HUES64 (cell line): ENCODE results near the gene IGSF23.
"Not testable (repeated sequence)": the region's sequence is repeated elsewhere in the genome, so short reads cannot be mapped to it uniquely, and the experiment has no call there.

Source experiments
- H3K27ac ChIP-seq: 2 replicates; pipeline ENCODE4 v1.7.0; 2013; ENCODE audit warnings: low read depth, low read length, inconsistent platforms
- H3K27me3 ChIP-seq: 2 replicates; pipeline ENCODE4 v1.6.1; 2013; ENCODE audit warnings: mild to moderate bottlenecking, low read length; ENCODE audit not compliant: insufficient read depth
- H3K36me3 ChIP-seq: 2 replicates; pipeline ENCODE4 v1.6.1; 2013; ENCODE audit warnings: mild to moderate bottlenecking, low read length; ENCODE audit not compliant: insufficient read depth
- H3K4me1 ChIP-seq: 2 replicates; pipeline ENCODE4 v1.6.1; 2013; ENCODE audit warnings: mild to moderate bottlenecking, low read length, moderate library complexity; ENCODE audit not compliant: insufficient read depth
- H3K4me3 ChIP-seq: 2 replicates; pipeline ENCODE4 v1.5.1; 2013; ENCODE audit warnings: mild to moderate bottlenecking, low read length, moderate library complexity
- H3K9ac ChIP-seq: 2 replicates; pipeline ENCODE4 v1.6.1; 2013; ENCODE audit warnings: mild to moderate bottlenecking, low read depth, low read length
- H3K9me3 ChIP-seq: 2 replicates; pipeline ENCODE4 v1.6.1; 2013; ENCODE audit warnings: low read depth, low read length; ENCODE audit not compliant: insufficient read depth
- WGBS: fragments of 150-250, 120-280 bp; methylation state at CpG from one replicate; pipeline ENCODE4 v1.1.7; 2013; ENCODE audit warnings: missing lambda C conversion rate; 5-methylcytosine and 5-hydroxymethylcytosine counted together

Gene IGSF23

DNA sequence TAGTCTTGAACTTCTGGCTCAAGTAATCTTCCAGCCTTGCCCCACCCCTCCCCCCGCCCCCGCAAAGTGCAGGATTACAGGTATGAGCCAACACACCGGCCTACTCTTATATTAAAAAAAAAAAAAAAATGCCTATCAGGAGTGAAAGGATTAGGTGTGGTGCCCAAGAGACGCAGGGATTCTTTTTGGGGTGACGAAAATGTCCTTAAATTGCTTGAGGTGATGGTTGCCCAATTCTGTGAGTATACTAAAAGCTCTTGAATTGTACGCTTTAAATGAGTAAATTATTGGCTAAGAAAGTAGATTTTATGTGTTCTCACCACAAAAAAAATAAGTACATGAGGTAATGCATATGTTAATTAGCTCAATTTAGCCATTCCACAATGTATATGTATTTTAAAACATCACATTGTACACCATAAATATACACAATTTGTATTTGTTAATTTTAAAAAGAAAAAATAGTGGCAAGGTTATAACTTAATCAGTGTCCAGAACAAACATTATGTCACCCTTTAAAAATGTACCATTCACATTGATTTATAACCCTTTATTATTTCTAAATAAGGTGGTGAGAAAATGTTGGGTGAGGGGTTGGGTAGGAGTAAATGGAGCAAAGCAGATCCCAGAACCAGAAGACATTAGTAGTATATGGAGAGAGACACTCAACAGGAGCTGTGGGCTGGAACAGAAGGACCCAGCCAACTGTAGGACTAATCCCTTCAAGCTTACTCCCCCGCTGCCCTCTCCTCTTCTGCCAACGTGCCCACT, 3.9 kb downstream of the IGSF23 start:
- 76% methylated on average over 5 of the region's 8 CpGs for WGBS
- no peaks in the 10 kb centered on the region for H3K36me3 ChIP-seq
- H3K27me3 ChIP-seq: no peaks in the 10 kb centered on the region
- 0 out of 2 replicates have a peak, but pooled peaks cover 2% of the 10 kb centered on the region for H3K4me1 ChIP-seq
- no peak overlapping the region for H3K9ac ChIP-seq
- H3K9me3 ChIP-seq: no peaks in the 10 kb centered on the region
- no peak overlapping the region for H3K27ac ChIP-seq
- H3K4me3 ChIP-seq: no peak overlapping the region

DNA sequence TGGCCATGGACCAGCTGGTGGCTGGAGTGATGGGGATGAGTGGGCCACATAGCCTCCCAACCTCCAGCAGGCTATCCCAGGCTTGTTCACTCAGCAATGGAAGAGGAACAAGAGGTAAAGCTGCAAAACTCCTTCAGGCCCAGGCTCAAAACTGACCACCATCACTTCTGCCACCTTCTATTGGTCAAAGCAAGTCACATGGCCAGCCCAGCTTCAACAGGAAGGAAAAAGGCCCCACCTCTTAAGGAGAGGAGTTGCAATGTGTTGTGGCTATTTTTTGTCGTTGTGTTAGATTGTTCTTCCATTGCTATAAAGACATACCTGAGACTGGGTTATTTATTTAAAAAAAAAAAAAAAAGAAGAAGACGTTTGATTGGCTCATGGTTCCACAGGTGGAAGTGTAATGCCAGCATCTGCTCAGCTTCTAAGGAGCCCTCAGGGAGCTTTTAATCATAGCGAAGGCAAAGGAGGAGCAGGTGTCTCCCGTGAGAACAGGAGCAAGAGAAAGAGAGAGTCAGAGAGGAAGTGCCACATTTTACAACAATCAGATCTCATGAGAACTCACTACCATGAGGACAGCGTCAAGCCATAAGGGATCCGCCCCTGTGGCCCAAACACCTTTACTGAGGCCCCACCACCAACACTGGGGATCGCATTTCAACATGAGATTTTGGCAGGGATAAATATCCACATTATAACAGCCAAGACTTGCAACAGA, 5.4 kb downstream of the IGSF23 start:
- Histone ChIP-seq H3K27ac (no peak overlapping the region), H3K36me3 (no peaks in the 10 kb centered on the region), H3K9me3 (no peaks in the 10 kb centered on the region), H3K4me1 (0 out of 2 replicates have a peak, but pooled peaks cover 2% of the 10 kb centered on the region), H3K9ac (no peak overlapping the region), H3K27me3 (no peaks in the 10 kb centered on the region), H3K4me3 (no peak overlapping the region)
- 93% methylated on average over 7 of the region's 7 CpGs for WGBS

DNA sequence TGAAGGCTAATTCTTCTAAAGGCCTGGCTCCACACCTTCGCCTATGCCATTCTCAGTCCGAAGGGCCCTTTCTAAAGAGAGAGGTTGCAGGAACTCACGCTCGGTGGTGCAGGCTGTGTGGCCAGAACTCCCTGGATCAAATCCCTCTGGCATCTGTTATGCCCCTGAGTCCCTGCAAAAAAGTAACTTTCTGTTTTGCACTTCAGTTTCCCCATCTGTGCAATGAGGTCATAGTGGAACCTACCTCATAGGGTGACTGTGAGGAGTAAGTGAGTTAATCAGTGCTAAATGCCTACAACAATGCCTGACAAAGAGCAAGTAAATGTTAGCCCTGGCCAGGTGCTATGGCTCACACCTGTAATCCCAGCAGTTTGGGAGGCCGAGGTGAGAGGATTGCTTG, 7.3 kb downstream of the IGSF23 start:
- Histone ChIP-seq H3K27ac (no peak overlapping the region), H3K4me3 (no peak overlapping the region), H3K4me1 (0 out of 2 replicates have a peak, but pooled peaks cover 2% of the 10 kb centered on the region), H3K36me3 (no peaks in the 10 kb centered on the region), H3K9ac (no peak overlapping the region), H3K9me3 (no peaks in the 10 kb centered on the region), H3K27me3 (no peaks in the 10 kb centered on the region)
- 92% methylated on average over 5 of the region's 5 CpGs for WGBS

DNA sequence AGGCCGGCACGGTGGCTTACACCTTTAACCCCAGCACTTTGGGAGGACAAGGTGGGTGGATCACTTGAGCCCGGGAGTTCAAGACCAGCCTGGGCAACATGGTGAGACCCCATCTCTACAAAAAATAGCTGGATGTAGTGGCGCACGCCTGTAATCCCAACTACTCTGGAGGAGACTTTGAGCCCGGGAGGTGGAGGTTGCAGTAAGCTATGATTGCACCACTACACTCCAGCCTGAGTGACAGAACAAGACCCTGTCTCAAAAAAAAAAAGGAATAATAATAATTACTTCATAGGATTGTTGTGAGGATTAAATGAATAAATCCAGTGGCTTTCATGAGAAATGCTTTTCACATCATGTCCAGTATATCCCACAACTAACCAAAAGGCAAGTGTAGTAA, 8.0 kb downstream of the IGSF23 start:
- H3K27me3 ChIP-seq: no peaks in the 10 kb centered on the region
- H3K4me3 ChIP-seq: no peak overlapping the region
- no peaks in the 10 kb centered on the region for H3K4me1 ChIP-seq
- 87% methylated on average over 6 of the region's 6 CpGs for WGBS
- H3K36me3 ChIP-seq: no peaks in the 10 kb centered on the region
- no peaks in the 10 kb centered on the region for H3K9me3 ChIP-seq
- no peak overlapping the region for H3K9ac ChIP-seq
- no peak overlapping the region for H3K27ac ChIP-seq

DNA sequence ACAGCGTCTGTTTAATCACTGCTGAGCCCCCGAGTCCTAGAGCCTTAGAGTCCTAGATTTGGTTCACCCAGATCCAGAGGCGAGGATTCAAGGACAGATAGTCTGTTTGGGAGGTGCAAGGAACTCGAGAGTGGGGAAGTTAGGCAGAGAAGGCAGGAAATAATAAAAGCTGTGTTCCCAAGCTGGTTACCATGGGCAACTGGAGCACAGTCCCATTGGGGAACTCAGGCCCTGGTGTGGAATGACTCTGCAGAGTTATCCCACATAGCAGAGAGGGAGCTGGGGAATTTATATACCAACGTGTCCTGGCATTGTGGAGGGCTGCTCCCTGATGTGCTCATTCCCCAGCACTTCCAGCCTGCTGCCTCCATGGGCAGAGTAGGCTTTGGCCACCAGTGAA, 9.7 kb downstream of the IGSF23 start:
- Histone ChIP-seq H3K4me1 (no peaks in the 10 kb centered on the region), H3K36me3 (no peaks in the 10 kb centered on the region), H3K9ac (no peak overlapping the region), H3K27me3 (no peaks in the 10 kb centered on the region), H3K4me3 (no peak overlapping the region), H3K27ac (no peak overlapping the region), H3K9me3 (no peaks in the 10 kb centered on the region)
- 85% methylated on average over 5 of the region's 5 CpGs for WGBS

DNA sequence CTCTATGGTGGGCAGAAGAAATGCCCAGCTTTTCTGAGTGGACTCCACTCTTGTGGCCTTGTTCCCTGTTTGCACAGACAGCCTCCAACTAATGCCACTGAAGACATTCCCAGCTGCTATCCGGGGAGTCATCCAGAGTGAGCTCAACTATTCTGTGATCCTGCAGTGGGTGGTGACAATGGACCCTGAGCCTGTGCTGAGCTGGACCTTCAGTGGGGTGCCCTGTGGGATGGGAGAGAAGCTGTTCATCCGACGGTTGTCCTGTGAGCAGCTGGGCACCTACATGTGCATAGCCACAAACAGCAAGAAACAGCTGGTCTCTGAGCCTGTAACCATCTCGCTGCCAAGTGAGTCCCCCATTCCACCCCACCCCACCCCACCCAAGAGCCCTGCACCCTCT, 10.3 kb downstream of the IGSF23 start:
- H3K9me3 ChIP-seq: no peaks in the 10 kb centered on the region
- no peak overlapping the region for H3K4me3 ChIP-seq
- H3K36me3 ChIP-seq: no peaks in the 10 kb centered on the region
- no peak overlapping the region for H3K9ac ChIP-seq
- no peak overlapping the region for H3K27ac ChIP-seq
- no peaks in the 10 kb centered on the region for H3K27me3 ChIP-seq
- 90% methylated on average over 4 of the region's 4 CpGs for WGBS
- no peaks in the 10 kb centered on the region for H3K4me1 ChIP-seq

DNA sequence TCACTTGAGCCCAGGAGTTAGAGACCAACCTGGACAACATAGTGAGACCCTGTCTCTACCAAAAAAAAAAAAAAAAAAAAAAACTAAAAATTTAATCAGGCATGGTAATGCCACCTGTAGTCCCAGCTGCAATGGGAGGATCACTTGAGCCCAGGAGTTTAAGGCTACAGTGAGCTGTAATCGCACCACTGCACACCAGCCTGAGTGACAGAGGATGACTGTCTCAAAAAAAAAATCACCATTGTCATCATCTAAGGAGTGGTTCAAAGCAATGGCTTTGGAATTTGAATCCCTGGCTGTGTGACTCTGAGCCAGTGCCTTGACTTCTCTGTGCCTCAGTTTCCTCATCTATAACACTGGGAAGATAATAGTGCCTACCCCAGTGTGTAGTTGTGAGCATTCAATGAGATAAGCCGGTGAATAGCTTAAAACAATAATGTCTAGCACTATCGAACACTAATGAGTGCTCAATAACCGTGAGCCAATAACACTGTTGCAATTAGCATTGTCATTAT, 11.5 kb downstream of the IGSF23 start:
- Histone ChIP-seq H3K4me1 (no peaks in the 10 kb centered on the region), H3K4me3 (no peak overlapping the region), H3K27ac (no peak overlapping the region), H3K9me3 (no peaks in the 10 kb centered on the region), H3K36me3 (no peaks in the 10 kb centered on the region), H3K9ac (no peak overlapping the region), H3K27me3 (no peaks in the 10 kb centered on the region)
- WGBS: 89% methylated on average over 4 of the region's 4 CpGs

DNA sequence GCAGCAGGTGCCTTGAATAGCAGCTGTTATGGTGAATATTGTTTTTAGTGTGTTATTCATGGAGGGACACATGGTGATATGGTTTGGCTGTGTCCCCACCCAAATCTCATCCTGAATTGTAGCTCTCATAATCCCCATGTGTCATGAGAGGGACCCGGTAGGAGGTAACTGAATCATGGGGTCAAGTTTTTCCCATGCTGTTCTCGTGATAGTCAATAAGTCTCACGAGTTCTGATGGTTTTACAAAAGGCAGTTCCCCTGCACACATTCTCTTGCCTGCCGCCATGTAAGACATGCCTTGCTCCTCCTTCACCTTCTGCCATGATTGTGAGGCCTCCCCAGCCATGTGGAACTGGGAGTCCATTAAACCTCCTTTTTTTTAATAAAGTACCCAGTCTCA, 12.3 kb downstream of the IGSF23 start:
- not testable (repeated sequence) for H3K36me3 ChIP-seq, H3K4me3 ChIP-seq, H3K9ac ChIP-seq, H3K27ac ChIP-seq, H3K4me1 ChIP-seq, H3K9me3 ChIP-seq, H3K27me3 ChIP-seq
- 94% methylated on average over 4 of the region's 4 CpGs for WGBS

DNA sequence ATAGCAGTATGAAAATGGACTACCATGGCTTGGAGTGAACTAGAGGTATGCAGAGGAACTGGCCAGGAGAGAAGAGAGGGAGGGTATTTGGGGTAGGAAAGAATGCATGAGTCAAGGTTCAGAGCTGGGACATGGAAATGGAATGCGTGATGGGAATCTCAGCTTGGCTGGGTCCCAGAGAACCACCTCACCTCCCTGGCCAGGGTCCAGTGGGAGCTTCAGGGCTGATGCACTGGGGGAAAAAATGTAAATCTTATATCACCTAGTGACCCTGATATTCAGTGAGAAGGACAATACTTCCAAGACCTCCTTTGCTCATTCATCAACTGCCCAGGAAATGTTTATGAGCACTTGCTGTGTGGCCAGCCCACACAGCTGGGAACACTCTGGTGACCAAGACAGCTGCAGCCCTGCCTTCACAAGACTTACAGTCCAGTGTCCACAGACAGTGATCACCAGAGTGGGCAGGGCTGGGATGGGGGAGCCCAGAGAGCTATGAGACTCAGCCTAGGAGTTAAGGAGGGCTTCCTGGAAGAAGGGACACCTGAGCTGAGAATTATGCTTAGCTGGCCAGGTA, 12.8 kb downstream of the IGSF23 start:
- Histone ChIP-seq H3K27ac (no peak overlapping the region), H3K27me3 (no peaks in the 10 kb centered on the region), H3K4me3 (no peak overlapping the region), H3K9me3 (no peaks in the 10 kb centered on the region), H3K36me3 (no peaks in the 10 kb centered on the region), H3K4me1 (no peaks in the 10 kb centered on the region), H3K9ac (no peak overlapping the region)
- 79% methylated on average over 1 of the region's 1 CpG for whole genome bisulfite sequencing

DNA sequence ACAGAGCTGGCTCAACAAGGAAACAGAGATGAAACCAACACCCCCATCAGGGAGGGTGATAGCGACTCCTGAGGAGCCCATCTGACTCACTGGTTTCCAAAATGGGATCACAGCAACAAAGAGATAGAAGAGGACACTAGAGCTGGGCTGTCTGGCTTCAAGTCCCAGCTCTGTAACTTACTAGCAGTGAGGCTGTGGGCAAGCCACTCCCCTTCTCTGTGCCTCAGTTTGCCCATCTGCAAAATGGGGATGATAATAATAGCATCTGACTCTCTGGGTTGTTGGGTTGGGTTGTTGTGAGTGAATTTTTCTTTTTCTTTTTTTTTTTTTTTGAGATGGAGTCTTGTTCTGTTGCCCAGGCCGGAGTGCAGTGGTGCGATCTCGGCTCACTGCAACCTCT, 14.3 kb downstream of the IGSF23 start:
- H3K9me3 ChIP-seq: no peaks in the 10 kb centered on the region
- no peaks in the 10 kb centered on the region for H3K36me3 ChIP-seq
- H3K4me1 ChIP-seq: no peaks in the 10 kb centered on the region; the same call in 1 of the 2 replicates
- no peak overlapping the region for H3K9ac ChIP-seq
- no peaks in the 10 kb centered on the region for H3K27me3 ChIP-seq
- H3K27ac ChIP-seq: no peak overlapping the region
- 95% methylated on average over 4 of the region's 4 CpGs for WGBS
- no peak overlapping the region for H3K4me3 ChIP-seq

DNA sequence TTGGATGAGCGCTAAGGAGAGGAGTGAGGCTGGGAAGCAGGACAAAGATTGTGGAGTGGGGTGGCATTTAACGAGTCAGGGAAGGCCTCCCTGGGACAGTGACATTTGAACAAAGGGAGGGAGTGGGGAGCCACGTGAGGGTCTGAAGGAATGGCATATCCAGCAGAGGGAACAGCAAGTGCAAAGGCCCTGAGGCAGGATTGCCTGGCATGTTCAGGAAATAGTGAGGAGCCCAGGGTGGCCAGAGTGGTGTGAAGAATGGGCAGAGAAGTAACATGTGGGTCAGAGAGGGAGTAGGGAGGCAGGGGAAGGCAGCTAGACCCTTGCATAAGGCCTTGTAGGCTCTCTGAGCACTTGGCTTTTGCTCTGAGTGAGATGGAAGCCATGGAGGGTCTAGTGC, 15.4 kb downstream of the IGSF23 start:
- Histone ChIP-seq H3K9ac (no peak overlapping the region), H3K4me1 (peaks cover 9% of the 10 kb centered on the region)

More for the DNA sequence above, 15.4 kb downstream of the IGSF23 start:
- no peaks in the 10 kb centered on the region for H3K9me3 ChIP-seq
- no peak overlapping the region for H3K4me3 ChIP-seq
- no peak overlapping the region for H3K27ac ChIP-seq
- WGBS: 90% methylated on average over 3 of the region's 3 CpGs
- no peaks in the 10 kb centered on the region for H3K27me3 ChIP-seq
- H3K36me3 ChIP-seq: no peaks in the 10 kb centered on the region
